GM21576 (cell line): ENCODE results near the gene SHC1.
A peak's percentile ranks its signal among the peaks of the same experiment; 100 is the strongest.

Source experiments
- ATAC-seq: cut with Tn5 transposase; IDR thresholded peaks from one replicate; pipeline ENCODE4 v1.9.1; 2021; ENCODE audit warnings: mild to moderate bottlenecking, moderate library complexity; ENCODE audit not compliant: unreplicated experiment

Gene SHC1

GRCh38 chr1:154974808-154975408 is 4.4 kb upstream of the SHC1 start:
- ATAC-seq, result peak; percentile 34

GRCh38 chr1:154974102-154974807 is 3.7 kb upstream of the SHC1 start, which contains the start of gene CKS1B:
Gene CKS1B, plus strand, starts transcription at chr1:154974681. Its CDS starts 65 bp downstream, at chr1:154974746.
- peak; percentile 73 for ATAC-seq

GRCh38 chr1:154973344-154974101 is 3.0 kb upstream of the SHC1 start:
- ATAC-seq, result peak; percentile 22

- ATAC-seq, result no peak
These were observed 2.2 kb upstream of the SHC1 start for GRCh38 chr1:154972517-154973343.

GRCh38 chr1:154972213-154972516 is 1.6 kb upstream of the SHC1 start:
- no peak for ATAC-seq

GRCh38 chr1:154971341-154971998 is 923 bp upstream of the SHC1 start:
- no peak for ATAC-seq

GRCh38 chr1:154969860-154970452 is 591 bp downstream of the SHC1 start:
- ATAC-seq, result no peak

- no peak for ATAC-seq
These were observed 1.3 kb downstream of the SHC1 start for GRCh38 chr1:154969246-154969645.

- no peak for ATAC-seq
These were observed 1.8 kb downstream of the SHC1 start for GRCh38 chr1:154968731-154969130.

- ATAC-seq, result no peak
These were observed 3.1 kb downstream of the SHC1 start for GRCh38 chr1:154967331-154967950.

- no peak for ATAC-seq
These were observed 4.4 kb downstream of the SHC1 start for GRCh38 chr1:154966111-154966510.

GRCh38 chr1:154964359-154964758 is 6.2 kb downstream of the SHC1 start:
- ATAC-seq, result no peak

GRCh38 chr1:154963643-154964042 is 6.9 kb downstream of the SHC1 start:
- ATAC-seq, result no peak

- no peak for ATAC-seq
These were observed 7.7 kb downstream of the SHC1 start for GRCh38 chr1:154962795-154963330.

GRCh38 chr1:154962156-154962749 is 8.3 kb downstream of the SHC1 start:
- peak; percentile 3 for ATAC-seq

- ATAC-seq, result peak; percentile 71
These were observed 9.1 kb downstream of the SHC1 start, which contains the start of gene PYGO2 for GRCh38 chr1:154961207-154962155. Gene PYGO2, minus strand, starts transcription at chr1:154961782. Its CDS starts 206 bp downstream, at chr1:154961576.

- no peak for ATAC-seq
These were observed 10.0 kb downstream of the SHC1 start for GRCh38 chr1:154960446-154961136.
